ENCODE measurements around the gene ADAMTS15. TPM values are rescaled to one million over a fixed set of nuclear protein-coding genes. Genes with fewer than 3 reads are reported as not detected.

ADAMTS15 gene
- total RNA-seq, 4 donors from 2014 or later: 1.6 to 8.2 (median 2.4) TPM

GRCh38 chr11:130426223-130426836, 22.1 kb upstream of the ADAMTS15 start:
- DNase-seq: no peak
- intact Hi-C loops (cut with DNase I; ENCODE audit: low total_unique reads): loop anchor here (5.0 kb wide), 1 partner anchor 214 kb away; no protein-coding TSS in a partner anchor
- no peak overlapping the region for H3K4me3 ChIP-seq
- H3K9me3 ChIP-seq: no peaks in the 10 kb centered on the region
- H3K36me3 ChIP-seq: no peaks in the 10 kb centered on the region
- H3K27me3 ChIP-seq: peaks cover 51% of the 10 kb centered on the region
- H3K27ac ChIP-seq: peak overlapping the region in 3 of 4 donors; percentile 2 to 72 (median 61)
- H3K4me1 ChIP-seq: peaks cover 0 to 16% (median 5%) of the 10 kb centered on the region in 4 donors
- in situ Hi-C loops (cut with MboI; ENCODE audit: low pct_ligation_motif_present in 1 of 4, low pct_unique_long_range_greater_than_20kb in 1 of 4, low sequenced_read_pairs in 3 of 4): loop anchor here in 3 of 4 donors (5.0 to 25.0 kb wide), 3 partner anchors 212 to 436 kb away; no protein-coding TSS in a partner anchor
- WGBS, 2 donors (ENCODE audit: low coverage in 1 of 2): 56% methylated on average over 5 of the region's 5 CpGs; no CpG with 5 or more reads in 1 of the 2 donors
- TF ChIP-seq, protein P1, sequence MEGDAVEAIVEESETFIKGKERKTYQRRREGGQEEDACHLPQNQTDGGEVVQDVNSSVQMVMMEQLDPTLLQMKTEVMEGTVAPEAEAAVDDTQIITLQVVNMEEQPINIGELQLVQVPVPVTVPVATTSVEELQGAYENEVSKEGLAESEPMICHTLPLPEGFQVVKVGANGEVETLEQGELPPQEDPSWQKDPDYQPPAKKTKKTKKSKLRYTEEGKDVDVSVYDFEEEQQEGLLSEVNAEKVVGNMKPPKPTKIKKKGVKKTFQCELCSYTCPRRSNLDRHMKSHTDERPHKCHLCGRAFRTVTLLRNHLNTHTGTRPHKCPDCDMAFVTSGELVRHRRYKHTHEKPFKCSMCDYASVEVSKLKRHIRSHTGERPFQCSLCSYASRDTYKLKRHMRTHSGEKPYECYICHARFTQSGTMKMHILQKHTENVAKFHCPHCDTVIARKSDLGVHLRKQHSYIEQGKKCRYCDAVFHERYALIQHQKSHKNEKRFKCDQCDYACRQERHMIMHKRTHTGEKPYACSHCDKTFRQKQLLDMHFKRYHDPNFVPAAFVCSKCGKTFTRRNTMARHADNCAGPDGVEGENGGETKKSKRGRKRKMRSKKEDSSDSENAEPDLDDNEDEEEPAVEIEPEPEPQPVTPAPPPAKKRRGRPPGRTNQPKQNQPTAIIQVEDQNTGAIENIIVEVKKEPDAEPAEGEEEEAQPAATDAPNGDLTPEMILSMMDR (IDR thresholded peaks at IDR 0.05): no peak
- TF ChIP-seq EP300 (IDR thresholded peaks at IDR 0.05; ENCODE audit: low read depth) (no peak), POLR2A (IDR thresholded peaks at IDR 0.05) (no peak), POLR2AphosphoS5 (IDR thresholded peaks at IDR 0.05) (no peak)

DNA sequence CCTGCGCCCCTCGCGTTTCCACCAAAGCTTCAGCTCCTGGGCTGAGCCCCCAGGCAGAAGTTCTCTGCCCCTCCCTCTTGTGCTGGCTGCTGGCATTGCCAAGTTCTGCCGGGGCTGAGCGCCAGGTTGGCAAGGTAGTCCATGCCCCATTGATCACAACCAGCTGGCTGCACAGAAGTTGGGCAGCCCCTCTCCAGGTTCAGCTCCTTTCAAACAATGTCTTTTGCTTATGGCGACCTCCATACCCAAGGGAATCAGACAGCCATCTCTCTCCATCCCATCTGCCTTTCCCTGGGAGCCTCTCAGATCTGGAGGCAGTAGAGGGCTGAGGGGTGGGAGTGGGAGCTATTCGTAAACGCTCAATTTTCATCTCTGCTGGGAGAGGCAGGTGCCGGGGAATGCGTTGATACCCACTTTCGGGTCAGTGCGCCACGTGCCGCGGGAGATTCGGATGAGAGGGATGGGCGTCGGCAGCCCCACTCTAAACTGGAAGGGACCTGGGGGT, 21.6 kb upstream of the ADAMTS15 start:
- TF ChIP-seq POLR2A (IDR thresholded peaks at IDR 0.05) (no peak), EP300 (IDR thresholded peaks at IDR 0.05; ENCODE audit: low read depth) (no peak), POLR2AphosphoS5 (IDR thresholded peaks at IDR 0.05) (no peak)
- TF ChIP-seq, protein P1 (IDR thresholded peaks at IDR 0.05): no peak
- Histone ChIP-seq H3K27ac (peak overlapping the region in 3 of 4 donors; percentile 2 to 72 (median 61)), H3K27me3 (peaks cover 51% of the 10 kb centered on the region), H3K9me3 (no peaks in the 10 kb centered on the region), H3K36me3 (no peaks in the 10 kb centered on the region), H3K4me1 (peaks cover 0 to 16% (median 5%) of the 10 kb centered on the region in 4 donors), H3K4me3 (peak overlapping the region in 2 of 4 donors; percentile 46 to 57)
- WGBS, 2 donors (ENCODE audit: low coverage in 1 of 2): 34% methylated on average over 18 of the region's 18 CpGs; no CpG with 5 or more reads in 1 of the 2 donors
- intact Hi-C loops (cut with DNase I; ENCODE audit: low total_unique reads) (loop anchor here (5.0 kb wide), 1 partner anchor 215 kb away; no protein-coding TSS in a partner anchor), in situ Hi-C loops (cut with MboI; ENCODE audit: low pct_ligation_motif_present in 1 of 4, low pct_unique_long_range_greater_than_20kb in 1 of 4, low sequenced_read_pairs in 3 of 4) (loop anchor here in 3 of 4 donors (5.0 to 25.0 kb wide), 3 partner anchors 212 to 435 kb away; no protein-coding TSS in a partner anchor)
- no peak for DNase-seq

DNA sequence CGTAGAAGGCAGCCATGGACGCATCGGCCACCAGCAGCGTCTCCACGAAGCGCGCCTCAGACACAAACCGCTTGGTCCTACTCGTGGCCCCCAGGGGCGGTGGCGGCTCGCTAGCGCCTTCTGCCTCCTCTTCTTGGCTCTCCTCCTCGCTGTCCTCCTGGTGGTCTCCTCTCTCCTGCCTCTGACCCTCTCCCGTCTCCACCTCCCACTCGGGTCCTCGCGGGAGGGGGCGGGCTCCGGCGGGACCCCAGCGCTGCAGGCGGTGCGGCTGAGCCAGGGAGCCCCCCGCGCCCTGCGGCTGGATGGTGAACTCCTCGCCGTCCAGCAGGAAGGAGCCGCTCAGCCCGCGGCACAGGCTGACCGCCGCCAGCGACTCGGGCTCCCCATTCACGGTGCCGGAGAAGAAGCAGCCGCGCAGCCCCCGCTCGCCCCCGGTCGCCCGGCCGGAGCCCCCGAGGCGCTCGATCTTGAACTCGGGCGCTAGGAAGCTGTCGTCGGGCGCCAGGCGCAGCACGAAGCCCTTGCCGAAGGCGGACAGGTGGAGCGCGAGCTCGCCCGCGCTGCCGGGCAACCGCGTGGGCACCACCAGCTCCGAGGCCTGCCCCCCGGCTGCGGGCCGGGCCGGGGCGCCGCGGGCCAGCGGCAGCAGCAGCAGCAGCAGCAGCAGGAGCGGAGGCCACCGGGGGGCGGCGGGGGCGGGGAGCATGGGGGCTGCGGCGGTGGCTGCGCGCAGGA, 20.7 kb upstream of the ADAMTS15 start:
- Histone ChIP-seq H3K4me1 (peaks cover 0 to 16% (median 5%) of the 10 kb centered on the region in 4 donors), H3K36me3 (no peaks in the 10 kb centered on the region), H3K4me3 (peak overlapping the region; percentile 31 to 57 (median 44)), H3K9me3 (no peaks in the 10 kb centered on the region), H3K27me3 (peaks cover 51% of the 10 kb centered on the region), H3K27ac (peak overlapping the region in 3 of 4 donors; percentile 55 to 72 (median 61))
- DNase-seq: peak; percentile 25
- TF ChIP-seq POLR2A (IDR thresholded peaks at IDR 0.05): no peak
- TF ChIP-seq, protein P1 (IDR thresholded peaks at IDR 0.05): peak in 3 of 5 experiments; percentile 21 to 41 (median 33)
- in situ Hi-C loops (cut with MboI; ENCODE audit: low pct_ligation_motif_present in 1 of 4, low pct_unique_long_range_greater_than_20kb in 1 of 4, low sequenced_read_pairs in 3 of 4) (loop anchor here in 3 of 4 donors (5.0 to 25.0 kb wide), 3 partner anchors 213 to 435 kb away; no protein-coding TSS in a partner anchor), intact Hi-C loops (cut with DNase I; ENCODE audit: low total_unique reads) (loop anchor here (2.0 to 5.0 kb wide), 2 partner anchors 37 to 215 kb away; no protein-coding TSS in a partner anchor)
- WGBS, 2 donors (ENCODE audit: low coverage in 1 of 2): 8% methylated on average over 40 of the region's 84 CpGs; no CpG with 5 or more reads in 1 of the 2 donors
